GM13977 (cell line): ENCODE measurements around the gene GNG14.
"Not testable (repeated sequence)": the region's sequence is repeated elsewhere in the genome, so short reads cannot be mapped to it uniquely, and the experiment has no call there.

Experiments
- DNase-seq: peaks from one replicate; pipeline ENCODE4 v3.0.0; 2012; ENCODE audit warnings: low spot score
- CTCF ChIP-seq: IDR thresholded peaks from 2 replicates; pipeline ENCODE4 v1.5.1; 2012; ENCODE audit warnings: mild to moderate bottlenecking, control low read depth; ENCODE audit not compliant: insufficient read depth; ENCODE audit errors: extremely low read depth, missing control alignments
- in situ Hi-C: fragments of 300-500 bp; cut with MboI; formaldehyde crosslinking; loops from one replicate; pipeline ENCODE4 v1.12.0; 2022; ENCODE audit warnings: low sequenced_read_pairs, low pct_unique_long_range_greater_than_20kb, mixed read lengths, inconsistent platforms; ENCODE audit not compliant: unreplicated experiment

Gene GNG14

GRCh38 chr19:12711187-12711586, 23.4 kb downstream of the GNG14 start:
- no peak for TF ChIP-seq CTCF
- no peak for DNase-seq
- in situ Hi-C loops = no loop called here

GRCh38 chr19:12712077-12712476, 24.3 kb downstream of the GNG14 start:
- in situ Hi-C loops, DNase-seq: not testable (repeated sequence)

GRCh38 chr19:12713304-12713703, 25.5 kb downstream of the GNG14 start:
- in situ Hi-C loops, DNase-seq: not testable (repeated sequence)

- TF ChIP-seq CTCF = no peak
- no peak for DNase-seq
- in situ Hi-C loops = no loop called here
Measured at GRCh38 chr19:12715102-12715501, 27.3 kb downstream of the GNG14 start.

GRCh38 chr19:12715929-12716328, 28.1 kb downstream of the GNG14 start:
- in situ Hi-C loops = no loop called here
- no peak for DNase-seq
- no peak for TF ChIP-seq CTCF

GRCh38 chr19:12720296-12720695, 32.5 kb downstream of the GNG14 start:
- no peak for TF ChIP-seq CTCF
- DNase-seq = no peak
- in situ Hi-C loops = no loop called here

GRCh38 chr19:12720851-12721655, 33.3 kb downstream of the GNG14 start:
- peak; percentile 52 for DNase-seq

More at GRCh38 chr19:12720851-12721655, 33.3 kb downstream of the GNG14 start:
- in situ Hi-C loops = no loop called here
- TF ChIP-seq CTCF = no peak
